GM12875 (cell line): Measurements from ENCODE around the gene TPD52L2.

Experiments used
- H3K4me3 ChIP-seq: one replicate; pipeline ENCODE4 v1.5.1; 2011; ENCODE audit warnings: low read depth, low read length, control low read depth
- TF ChIP-seq, protein P1 (sequence below): IDR thresholded peaks from 2 replicates; pipeline ENCODE4 v1.5.1; 2011; ENCODE audit warnings: low read depth, mild to moderate bottlenecking, control low read depth, inconsistent platforms, low read length, moderate library complexity, borderline replicate concordance; ENCODE audit not compliant: insufficient read depth

TPD52L2 gene

GRCh38 chr20:63939061-63939935, 74.2 kb downstream of the TPD52L2 start:
- H3K4me3 ChIP-seq, result no peak overlapping the region
- TF ChIP-seq, protein P1, sequence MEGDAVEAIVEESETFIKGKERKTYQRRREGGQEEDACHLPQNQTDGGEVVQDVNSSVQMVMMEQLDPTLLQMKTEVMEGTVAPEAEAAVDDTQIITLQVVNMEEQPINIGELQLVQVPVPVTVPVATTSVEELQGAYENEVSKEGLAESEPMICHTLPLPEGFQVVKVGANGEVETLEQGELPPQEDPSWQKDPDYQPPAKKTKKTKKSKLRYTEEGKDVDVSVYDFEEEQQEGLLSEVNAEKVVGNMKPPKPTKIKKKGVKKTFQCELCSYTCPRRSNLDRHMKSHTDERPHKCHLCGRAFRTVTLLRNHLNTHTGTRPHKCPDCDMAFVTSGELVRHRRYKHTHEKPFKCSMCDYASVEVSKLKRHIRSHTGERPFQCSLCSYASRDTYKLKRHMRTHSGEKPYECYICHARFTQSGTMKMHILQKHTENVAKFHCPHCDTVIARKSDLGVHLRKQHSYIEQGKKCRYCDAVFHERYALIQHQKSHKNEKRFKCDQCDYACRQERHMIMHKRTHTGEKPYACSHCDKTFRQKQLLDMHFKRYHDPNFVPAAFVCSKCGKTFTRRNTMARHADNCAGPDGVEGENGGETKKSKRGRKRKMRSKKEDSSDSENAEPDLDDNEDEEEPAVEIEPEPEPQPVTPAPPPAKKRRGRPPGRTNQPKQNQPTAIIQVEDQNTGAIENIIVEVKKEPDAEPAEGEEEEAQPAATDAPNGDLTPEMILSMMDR, result no peak

GRCh38 chr20:63940071-63940471, 75.0 kb downstream of the TPD52L2 start:
- TF ChIP-seq, protein P1, result no peak

GRCh38 chr20:63940472-63941266, 75.6 kb downstream of the TPD52L2 start:
- H3K4me3 ChIP-seq, result no peak overlapping the region
- TF ChIP-seq, protein P1, result no peak

More at GRCh38 chr20:63940071-63940471, 75.0 kb downstream of the TPD52L2 start:
- no peak overlapping the region for H3K4me3 ChIP-seq
